ENCODE data around the gene COL27A1.

DNA sequence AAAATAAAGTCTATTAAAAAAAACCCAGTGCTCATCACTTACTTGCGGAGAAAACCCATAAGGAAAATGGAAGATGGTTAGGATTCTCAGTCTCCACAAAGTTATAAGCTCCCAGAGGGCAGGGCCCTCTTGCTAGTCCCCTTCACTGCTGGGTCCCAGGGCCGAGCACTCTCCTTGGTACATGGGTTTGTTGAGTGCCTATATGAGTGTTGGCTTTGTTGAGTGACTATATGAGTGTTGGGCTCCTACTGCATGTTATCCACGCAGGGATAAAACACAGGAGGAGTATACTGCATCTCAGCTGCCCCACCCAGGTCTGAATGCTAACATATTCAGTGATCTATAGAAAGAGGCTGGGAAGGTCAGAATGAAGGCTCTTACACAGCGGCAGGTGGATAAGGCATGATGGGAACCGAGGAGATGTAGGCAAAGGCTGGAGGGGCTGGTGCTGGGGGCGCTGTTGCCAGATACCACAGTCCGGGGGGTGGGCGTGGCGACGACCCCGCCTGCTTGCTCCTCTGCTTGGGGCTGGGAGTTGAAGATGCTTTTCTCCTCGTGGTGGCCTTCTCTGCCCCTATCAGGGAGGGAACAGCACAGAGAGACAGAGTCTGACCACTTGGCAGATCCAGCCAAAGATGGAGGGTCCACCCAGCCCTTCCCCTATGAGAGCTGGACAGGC lies 186.0 kb downstream of the COL27A1 start:
- TF ChIP-seq POLR2AphosphoS5 (IDR thresholded peaks at IDR 0.05; ENCODE audit: low read depth, low read length) (0 out of 2 replicates have a peak, but pooled peaks have one; percentile 31), POLR2A (IDR thresholded peaks at IDR 0.05; ENCODE audit: low read depth, low read length) (no peak)

Data from GM12892 (cell line).